Measurements from ENCODE around the gene PPL. TPM values are rescaled to one million over a fixed set of nuclear protein-coding genes. Genes with fewer than 3 reads are reported as not detected.
"Not testable (repeated sequence)": the region's sequence is repeated elsewhere in the genome, so short reads cannot be mapped to it uniquely, and the experiment has no call there.

The PPL gene
- total RNA-seq, 1 donor: 0.86 TPM

DNA sequence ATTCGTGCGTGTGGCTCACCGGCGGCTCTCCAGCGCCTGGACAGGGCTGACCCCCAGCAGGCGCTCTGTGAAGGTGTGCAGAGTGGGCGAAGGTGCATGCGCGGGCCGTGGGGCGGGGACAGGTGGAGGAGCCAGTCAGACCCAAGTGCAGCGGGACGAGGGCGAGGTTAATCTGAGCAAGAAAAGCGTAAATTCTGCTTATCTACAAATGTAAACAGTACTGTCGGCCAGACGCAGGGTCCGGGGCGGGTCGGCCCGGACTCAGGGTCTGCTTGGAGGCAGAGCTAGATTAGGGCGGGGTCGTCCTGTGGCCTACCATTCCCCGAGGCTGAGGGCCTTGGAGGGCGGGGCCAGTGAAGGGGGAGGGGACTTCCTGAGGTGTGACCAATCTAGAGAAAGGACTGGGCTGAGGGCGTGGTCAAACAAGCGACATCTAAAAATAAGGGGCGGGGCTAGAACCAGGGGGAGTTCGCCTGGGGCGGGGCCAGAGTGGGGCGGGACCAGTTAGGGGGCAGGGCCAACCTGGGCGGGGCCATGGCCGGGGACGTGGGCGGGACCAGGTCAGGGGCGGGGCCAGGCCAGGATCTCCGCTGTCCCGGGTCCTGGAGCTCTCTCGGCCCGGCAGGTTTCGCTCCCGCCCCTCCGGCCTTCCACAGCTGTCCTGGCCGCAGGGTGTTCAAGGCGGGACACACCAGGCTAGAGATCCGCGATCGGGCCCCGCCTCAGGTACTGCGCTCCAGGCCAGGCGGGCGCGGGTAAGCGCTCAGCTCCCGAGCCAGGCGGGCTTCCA, 21.0 kb upstream of the PPL start, which contains the start of gene SEC14L5:
TSS of gene SEC14L5 (plus strand) at position 611 of the 790 bp plus-strand sequence. CDS start 994 bp downstream, outside the sequence.
- peak; percentile 100 for DNase-seq (ENCODE audit: low read depth)
- H3K4me3 ChIP-seq (ENCODE audit: low read depth, low read length): peak within 1 kb of the TSS; percentile 55
- TF ChIP-seq, protein P1, sequence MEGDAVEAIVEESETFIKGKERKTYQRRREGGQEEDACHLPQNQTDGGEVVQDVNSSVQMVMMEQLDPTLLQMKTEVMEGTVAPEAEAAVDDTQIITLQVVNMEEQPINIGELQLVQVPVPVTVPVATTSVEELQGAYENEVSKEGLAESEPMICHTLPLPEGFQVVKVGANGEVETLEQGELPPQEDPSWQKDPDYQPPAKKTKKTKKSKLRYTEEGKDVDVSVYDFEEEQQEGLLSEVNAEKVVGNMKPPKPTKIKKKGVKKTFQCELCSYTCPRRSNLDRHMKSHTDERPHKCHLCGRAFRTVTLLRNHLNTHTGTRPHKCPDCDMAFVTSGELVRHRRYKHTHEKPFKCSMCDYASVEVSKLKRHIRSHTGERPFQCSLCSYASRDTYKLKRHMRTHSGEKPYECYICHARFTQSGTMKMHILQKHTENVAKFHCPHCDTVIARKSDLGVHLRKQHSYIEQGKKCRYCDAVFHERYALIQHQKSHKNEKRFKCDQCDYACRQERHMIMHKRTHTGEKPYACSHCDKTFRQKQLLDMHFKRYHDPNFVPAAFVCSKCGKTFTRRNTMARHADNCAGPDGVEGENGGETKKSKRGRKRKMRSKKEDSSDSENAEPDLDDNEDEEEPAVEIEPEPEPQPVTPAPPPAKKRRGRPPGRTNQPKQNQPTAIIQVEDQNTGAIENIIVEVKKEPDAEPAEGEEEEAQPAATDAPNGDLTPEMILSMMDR (IDR thresholded peaks at IDR 0.05; ENCODE audit: insufficient read depth, low read depth, low read length): no peak

DNA sequence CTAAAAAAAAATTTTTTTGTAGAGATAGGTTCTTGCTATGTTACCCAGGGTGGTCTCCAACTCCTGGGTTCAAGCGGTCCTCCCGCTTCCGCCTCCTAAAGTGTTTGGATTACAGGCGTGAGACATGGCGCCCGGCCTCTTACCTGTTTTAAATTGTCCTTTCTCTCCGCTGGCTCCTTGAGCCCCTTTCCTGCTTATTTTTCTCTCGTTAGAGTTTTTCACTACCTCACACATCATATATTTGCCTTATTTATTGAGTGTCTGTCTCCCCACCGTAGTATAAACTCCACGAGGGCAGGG, 20.4 kb upstream of the PPL start:
- H3K4me3 ChIP-seq (ENCODE audit: low read depth, low read length): peak overlapping the region; percentile 55
- no peak for DNase-seq (ENCODE audit: low read depth)
- TF ChIP-seq, protein P1 (IDR thresholded peaks at IDR 0.05; ENCODE audit: insufficient read depth, low read depth, low read length): no peak

DNA sequence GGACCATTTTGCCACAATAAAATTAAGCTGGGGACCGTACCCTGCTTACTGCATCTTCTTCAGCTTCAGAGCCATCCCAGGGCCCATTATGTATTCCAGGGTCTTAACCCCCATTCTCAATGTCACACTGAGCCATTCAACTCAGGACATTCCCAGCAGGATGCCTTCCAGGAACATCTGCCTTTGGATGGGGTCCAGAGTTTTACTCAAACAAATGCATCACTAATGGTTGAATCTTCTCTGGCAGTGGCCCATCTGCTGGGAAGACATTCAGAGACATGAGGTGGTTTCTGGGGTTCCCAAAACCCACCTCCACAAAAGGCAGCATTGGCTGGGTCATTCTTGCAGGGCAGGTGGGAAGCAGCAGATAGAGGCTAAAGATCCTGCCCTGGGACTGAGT, 17.8 kb upstream of the PPL start:
- DNase-seq (ENCODE audit: low read depth): no peak
- TF ChIP-seq, protein P1 (IDR thresholded peaks at IDR 0.05; ENCODE audit: insufficient read depth, low read depth, low read length): no peak
- H3K4me3 ChIP-seq (ENCODE audit: low read depth, low read length): no peak overlapping the region

DNA sequence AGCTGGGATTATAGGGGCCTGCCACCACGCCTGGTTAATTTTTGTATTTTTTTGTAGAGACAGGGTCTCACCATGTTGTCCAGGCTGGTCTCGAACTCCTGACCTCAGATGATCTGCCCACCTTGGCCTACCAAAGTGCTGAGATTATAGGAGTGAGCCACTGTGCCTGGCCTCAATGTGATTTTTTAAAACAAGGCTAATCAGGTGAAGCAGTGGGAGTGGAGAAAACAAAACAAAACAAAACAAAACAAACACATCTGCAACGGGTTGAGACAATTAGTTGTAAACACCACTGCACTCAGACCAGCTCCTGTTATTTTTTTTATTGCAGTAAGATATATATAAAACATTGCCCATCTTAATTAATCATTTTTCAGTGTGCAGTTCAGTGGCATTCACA, 14.6 kb upstream of the PPL start:
- not testable (repeated sequence) for H3K4me3 ChIP-seq (ENCODE audit: low read depth, low read length); DNase-seq (ENCODE audit: low read depth)

DNA sequence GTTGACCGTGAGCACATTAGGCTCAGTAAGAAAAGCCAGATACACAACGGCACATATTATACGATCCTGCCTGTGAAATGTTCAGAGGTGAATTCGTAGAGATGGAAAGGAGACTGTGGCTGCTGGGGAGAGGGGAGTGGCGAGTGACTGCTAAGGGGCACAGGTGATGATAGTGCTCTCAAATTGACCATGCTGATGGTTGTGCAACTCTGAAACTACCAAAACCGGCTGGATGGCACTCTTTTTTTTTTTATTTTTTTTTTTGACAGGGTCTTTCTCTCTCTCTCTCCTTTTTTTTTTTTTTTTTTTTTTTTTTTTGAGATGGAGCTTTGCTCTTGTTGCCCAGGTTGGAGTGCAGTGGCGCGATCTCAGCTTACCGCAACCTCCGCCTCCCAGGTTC, 13.0 kb upstream of the PPL start:
- no peak overlapping the region for H3K4me3 ChIP-seq (ENCODE audit: low read depth, low read length)
- DNase-seq (ENCODE audit: low read depth): no peak
- TF ChIP-seq, protein P1 (IDR thresholded peaks at IDR 0.05; ENCODE audit: insufficient read depth, low read depth, low read length): no peak

DNA sequence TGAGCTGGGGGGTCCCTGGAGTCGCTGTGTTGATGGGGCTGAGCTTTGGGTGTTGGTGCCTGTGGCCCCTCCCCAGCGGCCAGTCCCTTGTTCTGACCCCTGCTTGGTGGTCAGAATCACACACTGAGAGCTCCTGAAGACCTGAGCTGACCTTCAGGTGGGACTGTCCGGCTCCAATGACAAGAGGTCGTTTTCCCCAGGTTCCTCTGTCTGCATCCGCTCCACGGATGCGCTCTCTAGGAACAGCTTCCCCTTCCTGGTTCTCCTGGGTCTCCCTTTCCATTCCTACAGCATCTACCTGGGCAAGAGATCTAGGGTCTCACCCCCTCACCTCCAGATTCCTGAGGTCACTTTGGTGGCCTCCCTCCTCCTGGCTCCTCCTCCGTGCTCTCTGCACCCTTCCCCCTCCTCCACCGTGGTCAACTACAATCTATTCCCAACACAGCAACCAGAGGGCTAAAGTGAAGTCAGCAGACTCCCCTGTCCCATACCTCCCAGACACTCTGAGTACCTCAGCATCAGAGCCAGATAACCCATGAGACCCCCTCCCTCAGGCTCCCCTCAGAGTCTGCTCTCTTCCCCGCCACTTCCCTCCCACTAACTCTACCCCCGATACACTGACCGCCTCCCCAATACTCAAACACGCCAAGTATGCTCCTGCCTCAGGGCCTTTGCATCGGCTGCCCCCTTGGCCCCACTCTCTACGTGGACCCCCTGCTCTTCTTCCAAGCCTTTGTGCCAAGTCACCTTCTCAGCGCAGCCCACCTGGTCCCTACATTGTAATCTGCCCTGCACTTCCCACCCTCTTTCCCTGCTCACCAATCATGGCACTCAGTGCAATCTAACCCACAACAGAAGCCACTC, 12.2 kb upstream of the PPL start:
- TF ChIP-seq, protein P1 (IDR thresholded peaks at IDR 0.05; ENCODE audit: insufficient read depth, low read depth, low read length): no peak
- no peak for DNase-seq (ENCODE audit: low read depth)

More for the DNA sequence above, 12.2 kb upstream of the PPL start:
- no peak overlapping the region for H3K4me3 ChIP-seq (ENCODE audit: low read depth, low read length)

Data from fibroblast of villous mesenchyme (primary cell).